Lower lobe of right lung (tissue), 2 donors: ENCODE results near the gene GAGE10. TPM values are rescaled to one million over a fixed set of nuclear protein-coding genes. Genes with fewer than 3 reads are reported as not detected.

ENCODE experiments used
- ATAC-seq, 2 donors: fragments of 200-7000 bp; cut with Tn5 transposase; one replicate each; pipeline ENCODE4 v1.9.1; 2020 to 2022; ENCODE audit warnings: mild to moderate bottlenecking in 2 of 2, moderate library complexity in 2 of 2
- DNase-seq: peaks from one replicate; pipeline ENCODE4 v3.0.0-alpha.2; 2020
- H3K27ac ChIP-seq: fragments of 200-600 bp; one replicate; pipeline ENCODE4 v1.8.0; 2022
- H3K27me3 ChIP-seq: fragments of 200-600 bp; one replicate; pipeline ENCODE4 v1.8.0; 2022; ENCODE audit warnings: low read depth
- H3K36me3 ChIP-seq: fragments of 200-600 bp; one replicate; pipeline ENCODE4 v1.8.0; 2022; ENCODE audit warnings: mild to moderate bottlenecking
- H3K4me1 ChIP-seq: fragments of 200-600 bp; one replicate; pipeline ENCODE4 v1.8.0; 2022
- H3K4me3 ChIP-seq: fragments of 200-600 bp; one replicate; pipeline ENCODE4 v1.8.0; 2022; ENCODE audit warnings: mild to moderate bottlenecking
- H3K9me3 ChIP-seq: fragments of 200-600 bp; one replicate; pipeline ENCODE4 v1.8.0; 2022
- CTCF ChIP-seq: fragments of 200-600 bp; IDR thresholded peaks from one replicate; pipeline ENCODE4 v1.8.0; 2022; ENCODE audit warnings: antibody characterized with exemption, mild to moderate bottlenecking
- intact Hi-C: fragments of 100-400 bp; cut with DNase I; formaldehyde crosslinking; loops from one replicate; pipeline ENCODE4 v1.11.0; 2022
- total RNA-seq: library from RNA; stranded (reverse); fragmentation: NEBNext Ultra II Directional; extraction: Animal tissue kit (Norgen Biotek cat#: 25700); gene quantifications from one replicate; pipeline ENCODE4 v1.2.1, GENCODE V29; 2021
- donor health status: DM: no; HTN: yes; CAD: no; lungs with severe emphysema.

GAGE10 gene
- total RNA-seq, 1 donor from 2014 or later, result not detected

- TF ChIP-seq CTCF, result no peak
- no peak for ATAC-seq
- no peaks in the 10 kb centered on the region for H3K27me3 ChIP-seq
- H3K9me3 ChIP-seq, result no peaks in the 10 kb centered on the region
- H3K27ac ChIP-seq, result no peak overlapping the region
- no peaks in the 10 kb centered on the region for H3K36me3 ChIP-seq
- no peak for DNase-seq
- no peaks in the 10 kb centered on the region for H3K4me1 ChIP-seq
- intact Hi-C loops, result no loop called here
- no peak overlapping the region for H3K4me3 ChIP-seq
Observed at GRCh38 chrX:49258749-49259124, 44.7 kb upstream of the GAGE10 start.

DNA sequence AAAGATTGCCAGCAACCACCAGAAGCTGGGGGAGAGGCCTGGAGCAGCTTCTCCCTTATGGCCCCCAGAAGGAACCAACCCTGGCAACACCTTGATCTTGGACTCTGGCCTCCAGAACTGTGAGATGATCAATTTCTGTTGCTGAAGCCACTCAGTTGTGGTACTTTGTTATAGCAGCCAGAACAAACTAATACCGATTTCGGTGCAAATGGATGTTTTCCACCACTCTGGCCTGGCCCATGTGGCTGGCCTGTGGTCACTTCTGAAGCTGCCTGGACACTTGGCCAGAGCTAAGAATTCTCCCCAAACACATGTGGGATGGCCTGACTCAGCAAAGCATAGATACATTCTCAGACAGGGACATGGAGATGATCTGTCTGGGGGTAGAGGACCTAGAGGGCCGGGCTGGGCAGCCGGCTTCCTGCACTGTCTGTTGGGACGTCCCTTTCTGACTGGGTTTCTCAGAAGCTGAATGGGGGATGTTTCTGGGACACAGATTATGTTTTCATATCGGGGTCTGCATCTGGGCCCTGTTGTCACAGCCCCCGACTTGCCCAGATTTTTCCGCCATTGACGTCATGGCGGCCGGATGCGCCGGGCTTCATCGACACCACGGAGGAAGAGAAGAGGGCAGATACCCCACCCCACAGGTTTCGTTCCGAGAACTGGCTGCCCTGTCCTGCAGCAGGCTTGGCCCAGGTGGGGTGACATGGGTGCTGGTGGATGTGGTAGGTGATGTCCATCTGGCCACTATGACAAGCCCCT is 43.0 kb upstream of the GAGE10 start:
- intact Hi-C loops, result no loop called here
- Histone ChIP-seq H3K9me3 (no peaks in the 10 kb centered on the region), H3K36me3 (no peaks in the 10 kb centered on the region), H3K4me1 (no peaks in the 10 kb centered on the region), H3K27ac (no peak overlapping the region), H3K27me3 (no peaks in the 10 kb centered on the region), H3K4me3 (no peak overlapping the region)
- no peak for ATAC-seq
- no peak for TF ChIP-seq CTCF
- DNase-seq, result no peak

GRCh38 chrX:49262603-49263002 is 40.8 kb upstream of the GAGE10 start:
- ATAC-seq, result no peak
- Histone ChIP-seq H3K27me3 (no peaks in the 10 kb centered on the region), H3K27ac (no peak overlapping the region), H3K9me3 (no peaks in the 10 kb centered on the region), H3K4me3 (no peak overlapping the region), H3K36me3 (no peaks in the 10 kb centered on the region), H3K4me1 (no peaks in the 10 kb centered on the region)
- TF ChIP-seq CTCF, result no peak
- no peak for DNase-seq
- intact Hi-C loops, result no loop called here

DNA sequence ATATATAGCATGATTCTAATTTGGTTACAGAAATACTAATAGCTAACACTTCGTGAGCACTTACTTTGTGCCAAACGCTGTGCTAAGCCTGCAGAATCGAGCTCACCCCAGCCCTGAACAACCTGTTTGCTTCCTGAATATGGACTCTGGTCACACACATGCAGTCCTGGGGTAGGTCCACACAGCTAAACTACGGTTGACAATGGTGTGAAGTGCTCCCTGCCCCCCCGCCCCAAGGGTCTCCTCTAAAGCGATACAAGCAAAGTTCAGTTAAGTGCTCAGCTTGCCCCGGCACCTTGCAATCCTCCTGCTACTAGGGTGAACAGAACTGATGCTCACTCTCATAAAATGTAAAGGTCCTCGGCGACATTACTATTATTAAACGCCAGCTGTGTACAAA is 39.8 kb upstream of the GAGE10 start:
- intact Hi-C loops, result no loop called here
- Histone ChIP-seq H3K4me3 (no peak overlapping the region), H3K27ac (no peak overlapping the region), H3K27me3 (no peaks in the 10 kb centered on the region), H3K36me3 (no peaks in the 10 kb centered on the region), H3K9me3 (no peaks in the 10 kb centered on the region), H3K4me1 (no peaks in the 10 kb centered on the region)
- no peak for TF ChIP-seq CTCF
- no peak for ATAC-seq
- DNase-seq, result no peak

- Histone ChIP-seq H3K27me3 (no peaks in the 10 kb centered on the region), H3K27ac (no peak within 1 kb of the TSS), H3K36me3 (no peaks in the 10 kb centered on the region), H3K9me3 (no peaks in the 10 kb centered on the region), H3K4me1 (no peaks in the 10 kb centered on the region), H3K4me3 (no peak within 1 kb of the TSS)
- DNase-seq, result no peak
- TF ChIP-seq CTCF, result no peak
- no peak for ATAC-seq
- intact Hi-C loops, result no loop called here
Observed at GRCh38 chrX:49264460-49264859, 39.0 kb upstream of the GAGE10 start, which contains the start of gene FOXP3. FOXP3 (minus strand) TSS chrX:49264710; CDS start chrX:49258505, 6,205 bp downstream.
